H1 (cell line): ENCODE measurements around the gene KRT14. TPM values are rescaled to one million over a fixed set of nuclear protein-coding genes. Genes with fewer than 3 reads are reported as not detected.

Experiments
- CTCF ChIA-PET: fragments of 300-600 bp; sonication (Branson Sonifier 250); formaldehyde crosslinking; loops from one replicate; lab custom pipeline; 2021; ENCODE audit not compliant: partially characterized antibody; lab: Charles Lee
- POLR2A ChIA-PET: fragments of 300-600 bp; sonication (Branson Sonifier 250); formaldehyde crosslinking; loops from one replicate; lab custom pipeline; 2021; ENCODE audit warnings: inconsistent platforms; ENCODE audit not compliant: partially characterized antibody; lab: Charles Lee
- DNase-seq, 2 experiments: peaks; one replicate each; pipeline versions ENCODE4 v3.0.0 to v3.0.0-alpha.2; 2010 to 2022; ENCODE audit warnings: low spot score in 2 of 2, low read depth in 1 of 2, mixed read lengths in 1 of 2
- FAIRE-seq: peaks from 2 replicates; lab custom pipeline; 2011; peaks lifted over from hg19 to GRCh38; lab: Jason Lieb, UNC
- H2AFZ ChIP-seq: 2 replicates; pipeline ENCODE4 v1.8.1; 2012; ENCODE audit warnings: low read length, inconsistent platforms
- H2AK5ac ChIP-seq: 2 replicates; pipeline ENCODE4 v1.6.1; 2013; ENCODE audit warnings: low read depth, low read length
- H2BK120ac ChIP-seq: replicated peaks from 2 replicates; pipeline ENCODE3; 2013; ENCODE audit warnings: low read depth, low read length, inconsistent platforms
- H2BK12ac ChIP-seq: 2 replicates; pipeline ENCODE4 v1.6.1; 2013; ENCODE audit warnings: low read depth, low read length
- H2BK15ac ChIP-seq: 2 replicates; pipeline ENCODE4 v1.6.1; 2013; ENCODE audit warnings: low read length
- H2BK20ac ChIP-seq: 2 replicates; pipeline ENCODE4 v1.6.1; 2013; ENCODE audit warnings: low read length
- H2BK5ac ChIP-seq: 2 replicates; pipeline ENCODE4 v1.6.1; 2013; ENCODE audit warnings: low read depth, low read length
- H3K14ac ChIP-seq: 2 replicates; pipeline ENCODE4 v1.6.1; 2013; ENCODE audit warnings: inconsistent platforms; ENCODE audit not compliant: insufficient read length
- H3K18ac ChIP-seq: 2 replicates; pipeline ENCODE4 v1.6.1; 2013; ENCODE audit warnings: low read length; ENCODE audit errors: extremely low read depth
- H3K23ac ChIP-seq: 2 replicates; pipeline ENCODE4 v1.6.1; 2013; ENCODE audit warnings: inconsistent platforms; ENCODE audit not compliant: insufficient read length
- H3K23me2 ChIP-seq: 2 replicates; pipeline ENCODE4 v1.6.1; 2013; ENCODE audit warnings: low read depth, low read length
- H3K27ac ChIP-seq: 2 replicates; pipeline ENCODE4 v1.6.1; 2011; ENCODE audit warnings: low read depth, low read length, inconsistent platforms
- H3K27me3 ChIP-seq, 4 experiments: replicated peaks in 1 of 4; 1 replicate in 1 of 4; 2 replicates in 3 of 4; pipeline versions ENCODE4 v1.6.1 to v1.8.1; 2011 to 2013; ENCODE audit warnings: low read length in 3 of 4, mild to moderate bottlenecking in 3 of 4, inconsistent platforms in 2 of 4, mixed read lengths in 2 of 4, moderate library complexity in 1 of 4; ENCODE audit not compliant: control insufficient read depth in 3 of 4, insufficient read depth in 3 of 4; ENCODE audit errors: extremely low read depth in 1 of 4
- H3K36me3 ChIP-seq, 4 experiments: 2 replicates each; pipeline versions ENCODE4 v1.6.1 to v1.8.1; 2011 to 2013; ENCODE audit warnings: mild to moderate bottlenecking in 4 of 4, low read length in 3 of 4, moderate library complexity in 2 of 4, control low read depth in 1 of 4, inconsistent platforms in 1 of 4; ENCODE audit not compliant: insufficient read depth in 4 of 4, control insufficient read depth in 2 of 4
- H3K4ac ChIP-seq: replicated peaks from 2 replicates; pipeline ENCODE3; 2013; ENCODE audit warnings: low read length, low read depth, mixed read lengths, inconsistent platforms; ENCODE audit not compliant: insufficient read length
- H3K4me1 ChIP-seq, 4 experiments: replicated peaks in 1 of 4; 1 replicate in 1 of 4; 2 replicates in 3 of 4; pipeline versions ENCODE4 v1.6.1 to v1.8.1; 2011 to 2013; ENCODE audit warnings: low read length in 3 of 4, inconsistent platforms in 2 of 4, mixed read lengths in 1 of 4; ENCODE audit not compliant: insufficient read depth in 4 of 4, control insufficient read depth in 3 of 4
- H3K4me2 ChIP-seq, 2 experiments: 2 replicates each; pipeline versions ENCODE4 v1.6.1 to v1.8.1; 2011 to 2013; ENCODE audit warnings: low read depth in 2 of 2, low read length in 2 of 2, control low read depth in 1 of 2, inconsistent platforms in 1 of 2, mild to moderate bottlenecking in 1 of 2; ENCODE audit not compliant: insufficient read depth in 1 of 2
- H3K4me3 ChIP-seq, 4 experiments: fragments of 200-600, 300-600 bp in 1 of 4; sonication (generic), shearing (Covaris generic), sonication (Bioruptor Twin) in 1 of 4; 2 replicates each; pipeline versions ENCODE4 v1.5.1 to v1.8.1; 2011 to 2016; ENCODE audit warnings: low read length in 4 of 4, low read depth in 3 of 4, control low read depth in 2 of 4, inconsistent platforms in 2 of 4, mild to moderate bottlenecking in 2 of 4, mixed read lengths in 1 of 4, moderate library complexity in 1 of 4; ENCODE audit not compliant: insufficient read depth in 2 of 4; ENCODE audit errors: extremely low read depth in 1 of 4
- H3K56ac ChIP-seq: replicated peaks from 2 replicates; pipeline ENCODE3; 2013; ENCODE audit warnings: low read depth, mild to moderate bottlenecking, mixed read lengths, low read length, inconsistent platforms; ENCODE audit not compliant: insufficient read length
- H3K79me1 ChIP-seq: 2 replicates; pipeline ENCODE4 v1.6.1; 2013; ENCODE audit warnings: low read depth, low read length, control low read depth
- H3K79me2 ChIP-seq, 2 experiments: 2 replicates each; pipeline versions ENCODE4 v1.6.1 to v1.8.1; 2012 to 2013; ENCODE audit warnings: low read length in 2 of 2, mild to moderate bottlenecking in 2 of 2, inconsistent platforms in 1 of 2; ENCODE audit not compliant: insufficient read depth in 2 of 2, control insufficient read depth in 1 of 2
- H3K9ac ChIP-seq, 4 experiments: replicated peaks in 1 of 4; 1 replicate in 1 of 4; 2 replicates in 3 of 4; pipeline versions ENCODE4 v1.6.1 to v1.8.1; 2011 to 2013; ENCODE audit warnings: low read depth in 3 of 4, low read length in 3 of 4, control low read depth in 2 of 4, mild to moderate bottlenecking in 2 of 4, moderate library complexity in 2 of 4, inconsistent platforms in 1 of 4; ENCODE audit errors: extremely low read depth in 1 of 4
- H3K9me3 ChIP-seq, 2 experiments: 2 replicates each; pipeline versions ENCODE4 v1.6.1 to v1.8.1; 2012 to 2013; ENCODE audit warnings: mild to moderate bottlenecking in 2 of 2, moderate library complexity in 2 of 2, control low read depth in 1 of 2, inconsistent platforms in 1 of 2, low read depth in 1 of 2, low read length in 1 of 2, mixed read lengths in 1 of 2; ENCODE audit not compliant: insufficient read depth in 2 of 2
- H4K20me1 ChIP-seq, 2 experiments: replicated peaks in 1 of 2; 2 replicates each; pipeline versions ENCODE3 to v1.8.1; 2011 to 2013; ENCODE audit warnings: inconsistent platforms in 2 of 2, low read length in 2 of 2, mild to moderate bottlenecking in 1 of 2; ENCODE audit not compliant: insufficient read depth in 2 of 2, control insufficient read depth in 1 of 2
- H4K5ac ChIP-seq: 2 replicates; pipeline ENCODE4 v1.6.1; 2013; ENCODE audit warnings: low read length, low read depth, mixed read lengths, inconsistent platforms; ENCODE audit not compliant: insufficient read length
- H4K8ac ChIP-seq: 2 replicates; pipeline ENCODE4 v1.8.0; 2013; ENCODE audit warnings: mild to moderate bottlenecking, moderate library complexity, low read length, inconsistent platforms; ENCODE audit not compliant: insufficient read depth; ENCODE audit errors: extremely low read depth
- H4K91ac ChIP-seq: replicated peaks from 2 replicates; pipeline ENCODE3; 2013; ENCODE audit warnings: low read length, mixed read lengths, inconsistent platforms; ENCODE audit not compliant: insufficient read length
- ATF2 ChIP-seq: IDR thresholded peaks from 2 replicates; pipeline ENCODE4 v1.6.1; 2012; ENCODE audit warnings: low read length, inconsistent platforms
- CBX8 ChIP-seq: fragments of 300-800, 300-1000 bp; sonication (generic); IDR thresholded peaks from 2 replicates; pipeline ENCODE4 v1.7.1; 2016; ENCODE audit warnings: low read depth, low read length, borderline replicate concordance
- CREB1 ChIP-seq: IDR thresholded peaks from 2 replicates; pipeline ENCODE4 v1.6.1; 2012; ENCODE audit warnings: inconsistent platforms
- FOSL1 ChIP-seq: IDR thresholded peaks from 2 replicates; pipeline ENCODE4 v1.6.1; 2011; ENCODE audit warnings: mild to moderate bottlenecking, low read depth, low read length, moderate library complexity; ENCODE audit not compliant: insufficient read depth
- JUN ChIP-seq: IDR thresholded peaks from 2 replicates; pipeline ENCODE4 v1.6.1; 2011; ENCODE audit warnings: low read depth, mild to moderate bottlenecking, improper control_type of control experiment, low read length
- PHF8 ChIP-seq: fragments of 200-600 bp; sonication (generic); conservative IDR thresholded peaks from 2 replicates; pipeline ENCODE4 v1.7.1; 2012; ENCODE audit warnings: low read depth, mild to moderate bottlenecking, inconsistent platforms, low read length, moderate library complexity
- POU5F1 ChIP-seq: IDR thresholded peaks from 2 replicates; pipeline ENCODE4 v1.6.1; 2011; ENCODE audit warnings: low read depth, mild to moderate bottlenecking, low read length, moderate library complexity
- RBBP5 ChIP-seq: IDR thresholded peaks from 2 replicates; pipeline ENCODE4 v1.7.1; 2012; ENCODE audit warnings: low read depth, mild to moderate bottlenecking, inconsistent platforms, low read length, moderate library complexity, borderline replicate concordance
- RFX5 ChIP-seq: IDR thresholded peaks from 2 replicates; pipeline ENCODE4 v1.6.1; 2011; ENCODE audit warnings: low read depth, low read length, improper control_type of control experiment, borderline replicate concordance
- SP4 ChIP-seq: IDR thresholded peaks from 2 replicates; pipeline ENCODE4 v1.6.1; 2012; ENCODE audit warnings: low read length, inconsistent platforms
- SUZ12 ChIP-seq: fragments of 200-600 bp; sonication (generic); IDR thresholded peaks from 2 replicates; pipeline ENCODE4 v1.6.1; 2012; ENCODE audit warnings: mild to moderate bottlenecking, inconsistent platforms, low read length, moderate library complexity, mixed read lengths
- whole genome bisulfite sequencing, 2 experiments: shearing (Covaris generic) in 1 of 2; methylation state at CpG; one replicate each; pipeline versions ENCODE4 v1.1.6 to v1.1.7; 2013 to 2015; ENCODE audit warnings: low lambda C conversion rate in 2 of 2, mixed read lengths in 2 of 2, inconsistent platforms in 1 of 2, low coverage in 1 of 2, missing lambda C conversion rate in 1 of 2; ENCODE audit not compliant: insufficient replicate concordance in 2 of 2, insufficient coverage in 1 of 2, insufficient read length in 1 of 2; ENCODE audit errors: extremely low coverage in 1 of 2, missing lambda C conversion rate in 1 of 2; 5-methylcytosine and 5-hydroxymethylcytosine counted together
- polyA plus RNA-seq, 7 experiments: library from polyadenylated mRNA; depleted of rRNA in 3 of 7; stranded (reverse) in 5 of 7; unstranded in 2 of 7; fragments of >200 nt in 5 of 7; fragments of 200-250 nt in 2 of 7; gene quantifications; 1 replicate in 5 of 7; 2 replicates in 1 of 7; 4 replicates in 1 of 7; pipeline versions ENCODE4 v1.2.1 to v1.2.3, GENCODE V29; 2011 to 2013; ENCODE audit warnings: missing spikeins in 2 of 7, mixed read lengths in 2 of 7
- total RNA-seq: library from RNA; stranded (reverse); fragmentation: NEBNext Ultra II Directional; extraction: Animal tissue kit (Norgen Biotek cat#: 25700); gene quantifications from 2 replicates; pipeline ENCODE4 v1.2.1, GENCODE V29; 2021
- TF ChIP-seq, protein P1 (sequence below): IDR thresholded peaks from 2 replicates; pipeline ENCODE4 v1.6.1; 2012; ENCODE audit warnings: inconsistent platforms

Gene KRT14
- total and polyA plus RNA-seq, 2 of the 8 experiments (the other 6 are each of a cell fraction or from before 2014, with no cell fraction given) = 0.35 TPM; not detected in 1

- H3K27ac ChIP-seq = no peak overlapping the region
- FAIRE-seq = no peak
- TF ChIP-seq SP4 (no peak), JUN (no peak), CBX8 (no peak), CREB1 (no peak), POU5F1 (no peak), ATF2 (no peak), RBBP5 (no peak), PHF8 (no peak), SUZ12 (no peak), FOSL1 (no peak), RFX5 (no peak)
- TF ChIP-seq, protein P1, sequence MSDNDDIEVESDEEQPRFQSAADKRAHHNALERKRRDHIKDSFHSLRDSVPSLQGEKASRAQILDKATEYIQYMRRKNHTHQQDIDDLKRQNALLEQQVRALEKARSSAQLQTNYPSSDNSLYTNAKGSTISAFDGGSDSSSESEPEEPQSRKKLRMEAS = no peak
Observed at GRCh38 chr17:41547378-41547841, 39.3 kb downstream of the KRT14 start.

More at GRCh38 chr17:41547378-41547841, 39.3 kb downstream of the KRT14 start:
- no peak overlapping the region for H4K8ac ChIP-seq
- H2BK120ac ChIP-seq = no peak overlapping the region
- H4K20me1 ChIP-seq = no peaks in the 10 kb centered on the region
- no peaks in the 10 kb centered on the region for H3K36me3 ChIP-seq
- H3K27me3 ChIP-seq = no peaks in the 10 kb centered on the region; a peak in 2 of 7 replicates
- H3K14ac ChIP-seq = no peak overlapping the region
- peak overlapping the region; percentile 11; the same call in 1 of the 2 replicates for H2AK5ac ChIP-seq
- H3K9me3 ChIP-seq = no peaks in the 10 kb centered on the region; a peak in 1 of 4 replicates
- H3K79me1 ChIP-seq = no peaks in the 10 kb centered on the region
- no peak overlapping the region for H3K56ac ChIP-seq
- H3K9ac ChIP-seq = no peak overlapping the region
- 0 out of 2 replicates have a peak overlapping the region, but pooled peaks have one; percentile 6 for H2BK20ac ChIP-seq
- no peaks in the 10 kb centered on the region for H3K79me2 ChIP-seq
- H4K5ac ChIP-seq = no peak overlapping the region
- no peak overlapping the region for H3K4ac ChIP-seq
- H2AFZ ChIP-seq = no peak overlapping the region
- H3K23ac ChIP-seq = no peak overlapping the region
- H3K18ac ChIP-seq = no peak overlapping the region
- CTCF ChIA-PET = interaction anchor here (0.9 to 21.2 kb wide), 16 partner anchors 11 to 688 kb away, joined by 3 to 492 read pairs (median 27); partner anchors contain the start of genes KRT13, KRT19, KRT20 and KRT35
- H4K91ac ChIP-seq = peak overlapping the region; percentile 5
- DNase-seq = no peak
- no peaks in the 10 kb centered on the region for H3K23me2 ChIP-seq
- 0 out of 2 replicates have a peak overlapping the region, but pooled peaks have one; percentile 82 for H2BK15ac ChIP-seq
- H3K4me2 ChIP-seq = no peak overlapping the region
- peaks cover 8 to 24% (median 13%) of the 10 kb centered on the region in 4 experiments for H3K4me1 ChIP-seq
- no peak overlapping the region for H2BK5ac ChIP-seq
- H2BK12ac ChIP-seq = peak overlapping the region; percentile 99; the same call in 1 of the 2 replicates
- POLR2A ChIA-PET = interaction anchor here (2.0 to 16.2 kb wide), 2 partner anchors 21 to 101 kb away, joined by 14 to 293 read pairs; partner anchors contain the start of gene KRT19
- WGBS, 2 experiments = 87% methylated on average over 9 of the region's 9 CpGs; no CpG with 5 or more reads in 1 of the 2 experiments
- no peak overlapping the region for H3K4me3 ChIP-seq
